Neural crest cell (in vitro differentiated cells): ENCODE measurements around the gene SCN1B. TPM values are rescaled to one million over a fixed set of nuclear protein-coding genes. Genes with fewer than 3 reads are reported as not detected.
"Not testable (repeated sequence)": the region's sequence is repeated elsewhere in the genome, so short reads cannot be mapped to it uniquely, and the experiment has no call there.

Experiments used
- DNase-seq: peaks from one replicate; pipeline ENCODE4 v3.0.0; 2021; ENCODE audit warnings: low read depth, mixed read lengths, low spot score
- H3K27ac Mint-ChIP-seq: one replicate; pipeline ENCODE4 v1.8.0; 2021; ENCODE audit warnings: mild to moderate bottlenecking, mixed read lengths; ENCODE audit not compliant: unreplicated experiment
- H3K27me3 Mint-ChIP-seq: 2 replicates; pipeline ENCODE4 v1.8.0; 2021; ENCODE audit warnings: low read depth, mild to moderate bottlenecking, mixed read lengths
- H3K36me3 Mint-ChIP-seq: 2 replicates; pipeline ENCODE4 v1.8.0; 2021; ENCODE audit warnings: low read depth, mild to moderate bottlenecking, mixed read lengths
- H3K4me1 Mint-ChIP-seq: 2 replicates; pipeline ENCODE4 v1.8.0; 2021; ENCODE audit warnings: mixed read lengths
- H3K4me3 Mint-ChIP-seq: one replicate; pipeline ENCODE4 v1.8.0; 2021; ENCODE audit warnings: mild to moderate bottlenecking, mixed read lengths
- H3K9me3 Mint-ChIP-seq: 2 replicates; pipeline ENCODE4 v1.8.0; 2021; ENCODE audit warnings: mixed read lengths
- CTCF ChIP-seq: fragments of 200-600 bp; sonication (generic); conservative IDR thresholded peaks from 2 replicates; pipeline ENCODE4 v1.5.0; 2021; ENCODE audit warnings: antibody characterized with exemption, mild to moderate bottlenecking
- total RNA-seq: library from RNA; stranded (reverse); gene quantifications from 2 replicates; pipeline ENCODE4 v1.2.1, GENCODE V29; 2021

The SCN1B gene
- total RNA-seq, 1 donor from 2014 or later, result 1.7 TPM

- Mint-ChIP-seq H3K27ac (no peak overlapping the region), H3K36me3 (peaks cover 5% of the 10 kb centered on the region), H3K4me3 (peak overlapping the region; percentile 15), H3K4me1 (peaks cover 33% of the 10 kb centered on the region), H3K27me3 (no peaks in the 10 kb centered on the region), H3K9me3 (no peaks in the 10 kb centered on the region)
- DNase-seq, result no peak
- TF ChIP-seq CTCF, result no peak
Observed at GRCh38 chr19:35005256-35005977, 24.9 kb upstream of the SCN1B start.

GRCh38 chr19:35006007-35006341, 24.3 kb upstream of the SCN1B start:
- Mint-ChIP-seq H3K4me3 (peak overlapping the region; percentile 15), H3K4me1 (peaks cover 31% of the 10 kb centered on the region)
- not testable (repeated sequence) for H3K27me3 Mint-ChIP-seq, H3K9me3 Mint-ChIP-seq, DNase-seq, H3K27ac Mint-ChIP-seq, H3K36me3 Mint-ChIP-seq

- DNase-seq, result no peak
- Mint-ChIP-seq H3K27me3 (no peaks in the 10 kb centered on the region), H3K4me1 (peaks cover 26% of the 10 kb centered on the region), H3K4me3 (no peak overlapping the region), H3K36me3 (peaks cover 6% of the 10 kb centered on the region), H3K27ac (peak overlapping the region; percentile 46), H3K9me3 (no peaks in the 10 kb centered on the region)
- no peak for TF ChIP-seq CTCF
Observed at GRCh38 chr19:35006342-35006998, 23.8 kb upstream of the SCN1B start.

- H3K27me3 Mint-ChIP-seq, result no peaks in the 10 kb centered on the region
- H3K36me3 Mint-ChIP-seq, result peaks cover 6% of the 10 kb centered on the region
- H3K4me1 Mint-ChIP-seq, result peaks cover 22% of the 10 kb centered on the region
- no peak for TF ChIP-seq CTCF
- no peak for DNase-seq
- no peaks in the 10 kb centered on the region for H3K9me3 Mint-ChIP-seq
- no peak overlapping the region for H3K4me3 Mint-ChIP-seq
- peak overlapping the region; percentile 46 for H3K27ac Mint-ChIP-seq
Observed at GRCh38 chr19:35006999-35007365, 23.3 kb upstream of the SCN1B start.

- not testable (repeated sequence) for DNase-seq, H3K9me3 Mint-ChIP-seq, H3K36me3 Mint-ChIP-seq, H3K4me3 Mint-ChIP-seq, H3K27ac Mint-ChIP-seq, H3K27me3 Mint-ChIP-seq
- peaks cover 17% of the 10 kb centered on the region for H3K4me1 Mint-ChIP-seq
Observed at GRCh38 chr19:35007427-35007826, 22.8 kb upstream of the SCN1B start.

- H3K27me3 Mint-ChIP-seq, result no peaks in the 10 kb centered on the region
- H3K9me3 Mint-ChIP-seq, result no peaks in the 10 kb centered on the region
- no peak overlapping the region for H3K4me3 Mint-ChIP-seq
- no peak for TF ChIP-seq CTCF
- no peak overlapping the region for H3K27ac Mint-ChIP-seq
- H3K4me1 Mint-ChIP-seq, result peaks cover 4% of the 10 kb centered on the region
- peaks cover 6% of the 10 kb centered on the region for H3K36me3 Mint-ChIP-seq
- no peak for DNase-seq
Observed at GRCh38 chr19:35008891-35009341, 21.4 kb upstream of the SCN1B start.
